A673 (cell line): ENCODE measurements around the gene SLC35F1. TPM values are rescaled to one million over a fixed set of nuclear protein-coding genes. Genes with fewer than 3 reads are reported as not detected.

Experiments used
- BruUV-seq: library from RNA; stranded (reverse); fragments of 400-500 nt; replicated peaks from 2 replicates; lab custom pipeline; 2021; lab: Mats Ljungman, UMichigan
- CTCF ChIA-PET: fragments of 300-600 bp; sonication (Branson Sonifier 250); formaldehyde crosslinking; loops from one replicate; lab custom pipeline; 2022; ENCODE audit warnings: antibody characterized with exemption; lab: Charles Lee
- POLR2A ChIA-PET: fragments of 300-600 bp; sonication (Branson Sonifier 250); formaldehyde crosslinking; loops from one replicate; lab custom pipeline; 2022; ENCODE audit warnings: antibody characterized with exemption; ENCODE audit not compliant: low non-redundant PET; lab: Charles Lee
- DNase-seq: peaks from one replicate; pipeline ENCODE4 v3.0.0-alpha.2; 2015; ENCODE audit warnings: low spot score
- H3K27ac ChIP-seq: fragments of 200-600 bp; sonication (generic); 2 replicates; pipeline ENCODE4 v1.5.1; 2016; ENCODE audit warnings: mixed run types, low read depth, mild to moderate bottlenecking, mixed read lengths, antibody characterized with exemption, low read length; ENCODE audit not compliant: poor library complexity, severe bottlenecking
- H3K27me3 ChIP-seq: fragments of 200-600 bp; sonication (generic); replicated peaks from 2 replicates; pipeline ENCODE4 v1.6.1; 2017; ENCODE audit warnings: mixed run types, low read depth, mild to moderate bottlenecking, mixed read lengths, antibody characterized with exemption, low read length; ENCODE audit not compliant: insufficient read depth, poor library complexity
- H3K36me3 ChIP-seq: fragments of 200-600 bp; sonication (generic); 2 replicates; pipeline ENCODE4 v1.6.1; 2016; ENCODE audit warnings: mixed run types, mild to moderate bottlenecking, mixed read lengths, antibody characterized with exemption, low read length; ENCODE audit not compliant: insufficient read depth, poor library complexity, severe bottlenecking
- H3K4me1 ChIP-seq: fragments of 200-600 bp; sonication (generic); 2 replicates; pipeline ENCODE4 v1.6.1; 2017; ENCODE audit warnings: mixed run types, mild to moderate bottlenecking, mixed read lengths, antibody characterized with exemption, low read length; ENCODE audit not compliant: insufficient read depth, poor library complexity, severe bottlenecking
- H3K4me3 ChIP-seq: fragments of 200-600 bp; sonication (generic); 2 replicates; pipeline ENCODE4 v1.5.1; 2016; ENCODE audit warnings: low read depth, mixed run types, mild to moderate bottlenecking, mixed read lengths, low read length; ENCODE audit not compliant: poor library complexity, severe bottlenecking
- H3K9me3 ChIP-seq: fragments of 200-600 bp; sonication (generic); 2 replicates; pipeline ENCODE4 v1.6.1; 2016; ENCODE audit warnings: mixed run types, low read depth, mild to moderate bottlenecking, mixed read lengths, antibody characterized with exemption, low read length; ENCODE audit not compliant: poor library complexity, severe bottlenecking
- CTCF ChIP-seq: fragments of 300-800, 200-600 bp; sonication (generic); conservative IDR thresholded peaks from 2 replicates; pipeline ENCODE4 v1.5.1; 2017; ENCODE audit warnings: low read depth, mild to moderate bottlenecking, antibody characterized with exemption, low read length, moderate library complexity, mixed read lengths
- EZH2 ChIP-seq: fragments of 200-600 bp; sonication (generic); IDR thresholded peaks from 2 replicates; pipeline ENCODE4 v1.6.1; 2017; ENCODE audit warnings: borderline replicate concordance, low read depth, mild to moderate bottlenecking, mixed read lengths, antibody characterized with exemption, low read length; ENCODE audit not compliant: poor library complexity, severe bottlenecking
- intact Hi-C: fragments of 100-400 bp; cut with micrococcal nuclease; formaldehyde crosslinking; loops from one replicate; pipeline ENCODE4 v1.10.0; 2022; ENCODE audit not compliant: unreplicated experiment
- total RNA-seq: library from RNA; stranded (reverse); gene quantifications from 2 replicates; pipeline ENCODE4 v1.2.3, GENCODE V29; 2021

SLC35F1 gene
- total RNA-seq, 1 experiment from 2014 or later = 5.3 TPM

GRCh38 chr6:117911150-117911549 is 4.1 kb downstream of the SLC35F1 start:
- BruUV-seq = no TSS peak
- Histone ChIP-seq H3K27me3 (peaks cover 36% of the 10 kb centered on the region), H3K27ac (no peak overlapping the region), H3K4me3 (no peak overlapping the region), H3K9me3 (no peaks in the 10 kb centered on the region), H3K36me3 (no peaks in the 10 kb centered on the region), H3K4me1 (peaks cover 14% of the 10 kb centered on the region)
- intact Hi-C loops = no loop called here
- ChIA-PET CTCF (no interaction called here), POLR2A (no interaction called here)
- TF ChIP-seq EZH2 (no peak), CTCF (no peak)
- no peak for DNase-seq

- H3K27ac ChIP-seq = no peak overlapping the region
- ChIA-PET POLR2A (no interaction called here), CTCF (no interaction called here)
- no TSS peak for BruUV-seq
- no peak overlapping the region for H3K4me3 ChIP-seq
- TF ChIP-seq EZH2 (no peak), CTCF (no peak)
- H3K9me3 ChIP-seq = no peaks in the 10 kb centered on the region
- DNase-seq = no peak
- peaks cover 9% of the 10 kb centered on the region for H3K4me1 ChIP-seq
- H3K36me3 ChIP-seq = no peaks in the 10 kb centered on the region
- peaks cover 36% of the 10 kb centered on the region for H3K27me3 ChIP-seq
- intact Hi-C loops = no loop called here
These were observed 4.6 kb downstream of the SLC35F1 start for GRCh38 chr6:117911660-117912059.

- POLR2A ChIA-PET = no interaction called here
- CTCF ChIA-PET = no interaction called here
- no peak for TF ChIP-seq EZH2
- no peak for TF ChIP-seq CTCF
- intact Hi-C loops = no loop called here
- Histone ChIP-seq H3K4me1 (no peaks in the 10 kb centered on the region), H3K9me3 (no peaks in the 10 kb centered on the region), H3K27ac (no peak overlapping the region), H3K4me3 (no peak overlapping the region), H3K36me3 (no peaks in the 10 kb centered on the region), H3K27me3 (peaks cover 20% of the 10 kb centered on the region)
- BruUV-seq = no TSS peak
- no peak for DNase-seq
These were observed 8.8 kb downstream of the SLC35F1 start for GRCh38 chr6:117915846-117916245.
